ENCODE data around the gene CMPK1. TPM values are rescaled to one million over a fixed set of nuclear protein-coding genes. Genes with fewer than 3 reads are reported as not detected.

CMPK1 gene
- total and polyA plus RNA-seq, 2 of the 4 experiments (the other 2 are of a cell fraction): 23.1 to 31.9 TPM

GRCh38 chr1:47330212-47330611, 3.4 kb upstream of the CMPK1 start:
- POLR2A ChIA-PET (ENCODE audit: unreplicated experiment): no interaction called here
- no peak overlapping the region for H3K14ac ChIP-seq (replicated peaks; ENCODE audit: low read depth, low read length)
- H3K9me3 ChIP-seq (ENCODE audit: control insufficient read depth, insufficient read depth, low read length): no peaks in the 10 kb centered on the region
- no peak overlapping the region for H3K4me2 ChIP-seq (ENCODE audit: low read depth, low read length)
- DNase-seq (no peak), ATAC-seq (ENCODE audit: low read depth) (no peak)
- no peak overlapping the region for H3K23ac ChIP-seq (ENCODE audit: low read depth, low read length)
- H3K4me3 ChIP-seq (ENCODE audit: insufficient read depth, low read depth, low read length): no peak overlapping the region
- dilution Hi-C loops (cut with HindIII; ENCODE audit: low sequenced_read_pairs, unreplicated experiment): no loop called here
- no peak overlapping the region for H4K5ac ChIP-seq (ENCODE audit: low read depth, low read length)
- no peak overlapping the region for H3K9ac ChIP-seq (ENCODE audit: low read depth, low read length)
- in situ Hi-C loops (cut with MboI; ENCODE audit: low sequenced_read_pairs): no loop called here
- H3K9me1 ChIP-seq (ENCODE audit: insufficient read depth, low read length): peaks cover 8% of the 10 kb centered on the region; the same call in 1 of the 2 replicates
- intact Hi-C loops (cut with micrococcal nuclease): loop anchor here (5.0 to 10.0 kb wide), 4 partner anchors 47 to 153 kb away; partner anchors contain the start of genes FOXD2 and PDZK1IP1
- no peak overlapping the region for H2AK5ac ChIP-seq (ENCODE audit: low read depth, low read length)
- H3K36me3 ChIP-seq (ENCODE audit: control insufficient read depth, insufficient read depth, low read length): no peaks in the 10 kb centered on the region
- peaks cover 3% of the 10 kb centered on the region; the same call in 1 of the 2 replicates for H4K20me1 ChIP-seq (ENCODE audit: insufficient read depth, low read length)
- no TSS peak for BruUV-seq (replicated peaks)
- peaks cover 6% of the 10 kb centered on the region for H3K4me1 ChIP-seq (ENCODE audit: control insufficient read depth, insufficient read depth, low read length)
- H2BK120ac ChIP-seq (ENCODE audit: low read depth, low read length): no peak overlapping the region
- TF ChIP-seq NFE2L2 (IDR thresholded peaks at IDR 0.05; ENCODE audit: low read depth, low read length) (no peak), FOS (IDR thresholded peaks at IDR 0.05; ENCODE audit: low read depth, low read length) (no peak), CHD1 (IDR thresholded peaks at IDR 0.05; ENCODE audit: low read depth, low read length) (no peak), POLR2A (IDR thresholded peaks at IDR 0.05; ENCODE audit: low read depth, low read length) (no peak), RCOR1 (IDR thresholded peaks at IDR 0.05; ENCODE audit: insufficient replicate concordance, low read length) (no peak), CEBPB (IDR thresholded peaks at IDR 0.05; ENCODE audit: low read depth, low read length) (no peak), MAFK (IDR thresholded peaks at IDR 0.05; ENCODE audit: low read depth, low read length) (no peak), CTCF (conservative IDR thresholded peaks at IDR 0.05; ENCODE audit: low read depth, low read length) (no peak), MXI1 (IDR thresholded peaks at IDR 0.05; ENCODE audit: borderline replicate concordance, low read depth, low read length) (no peak), BHLHE40 (IDR thresholded peaks at IDR 0.05; ENCODE audit: low read depth, low read length) (no peak), RAD21 (IDR thresholded peaks at IDR 0.05; ENCODE audit: low read length) (no peak), ELK1 (IDR thresholded peaks at IDR 0.05; ENCODE audit: borderline replicate concordance, low read depth, low read length) (no peak), SMC3 (IDR thresholded peaks at IDR 0.05; ENCODE audit: low read depth, low read length) (no peak), USF2 (IDR thresholded peaks at IDR 0.05; ENCODE audit: low read depth, low read length) (no peak), RFX5 (IDR thresholded peaks at IDR 0.05; ENCODE audit: low read depth, low read length) (no peak), MAZ (IDR thresholded peaks at IDR 0.05; ENCODE audit: borderline replicate concordance, low read depth, low read length) (no peak)
- no peak overlapping the region for H2AK9ac ChIP-seq (replicated peaks; ENCODE audit: low read depth, low read length, poor library complexity)
- peaks cover 0 to 14% of the 10 kb centered on the region in 2 experiments; a peak in 3 of 4 replicates for H3K79me1 ChIP-seq (ENCODE audit: low read depth in 1 of 2, low read length in 2 of 2)
- H3K56ac ChIP-seq (ENCODE audit: extremely low read depth, insufficient read depth, low read length): no peak overlapping the region
- H4K91ac ChIP-seq (ENCODE audit: insufficient read depth, low read depth, low read length): no peak overlapping the region
- no peaks in the 10 kb centered on the region for H3K27me3 ChIP-seq (ENCODE audit: control insufficient read depth, insufficient read depth, low read length)
- no peak overlapping the region for H4K8ac ChIP-seq (ENCODE audit: low read depth in 2 of 2, low read length in 2 of 2)
- CTCF ChIA-PET: interaction anchor here (0.6 kb wide), 1 partner anchor 9 kb away, joined by 8 read pairs; no protein-coding TSS in a partner anchor
- no CpG with 5 or more reads among the region's 1 CpG for WGBS, 2 experiments (ENCODE audit: extremely low coverage in 2 of 2, insufficient read length in 1 of 2)
- H2BK20ac ChIP-seq (ENCODE audit: low read depth, low read length): no peak overlapping the region
- H2BK15ac ChIP-seq (ENCODE audit: low read depth, low read length): no peak overlapping the region
- H2AFZ ChIP-seq (replicated peaks; ENCODE audit: low read length, poor library complexity): no peak overlapping the region
- no peak overlapping the region for H2BK5ac ChIP-seq (ENCODE audit: low read depth, low read length, poor library complexity, severe bottlenecking)
- no peak overlapping the region for H3K18ac ChIP-seq (ENCODE audit: low read depth, low read length)
- H3K27ac ChIP-seq (ENCODE audit: insufficient read depth, low read length): no peak overlapping the region
- no peak overlapping the region for H3K4ac ChIP-seq (ENCODE audit: low read depth, low read length)
